Transverse colon (tissue), 4 donors: ENCODE measurements around the gene YPEL2.

Source experiments
- CTCF ChIP-seq, 5 experiments: fragments of 200-600 bp in 3 of 5; fragments of 450-650 bp in 2 of 5; sonication (generic) in 3 of 5; IDR thresholded peaks; 1 replicate in 2 of 5; 2 replicates in 3 of 5; pipeline ENCODE4 v1.5.1; 2016 to 2017; ENCODE audit warnings: antibody characterized with exemption in 5 of 5, inconsistent platforms in 3 of 5, mild to moderate bottlenecking in 2 of 5, moderate library complexity in 1 of 5
- POLR2A ChIP-seq: fragments of 450-650 bp; IDR thresholded peaks from one replicate; pipeline ENCODE4 v1.6.1; 2016; ENCODE audit warnings: antibody characterized with exemption, mild to moderate bottlenecking, moderate library complexity
- POLR2AphosphoS5 ChIP-seq, 3 donors: sonication (generic); formaldehyde crosslinking; IDR thresholded peaks; one replicate each; pipeline ENCODE4 v1.6.1; 2016; ENCODE audit warnings: antibody characterized with exemption in 3 of 3

DNA sequence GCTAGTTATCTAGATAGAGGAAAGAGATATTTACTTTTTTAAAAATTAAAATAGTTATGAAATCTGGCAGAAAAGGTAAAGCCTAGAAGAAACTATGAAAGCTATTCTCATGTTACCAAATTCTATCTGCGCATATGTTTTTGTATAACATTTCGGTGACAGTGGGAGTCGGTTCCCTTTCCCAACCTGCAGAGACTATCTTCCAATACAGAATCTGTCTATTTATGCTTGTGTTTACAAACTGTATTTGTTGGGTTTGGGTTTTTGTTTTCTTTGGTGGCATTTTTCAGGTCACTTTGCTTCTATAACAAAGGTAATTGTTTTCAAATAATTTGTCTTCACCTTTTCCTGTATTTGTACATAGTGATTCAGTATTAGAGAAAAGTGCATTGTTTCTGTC, 69.8 kb downstream of the YPEL2 start:
- no peak for TF ChIP-seq CTCF (IDR thresholded peaks at IDR 0.05)
- TF ChIP-seq POLR2A = no peak
- TF ChIP-seq POLR2AphosphoS5 (IDR thresholded peaks at IDR 0.05) = no peak
